Limb (tissue), 2 donors: ENCODE measurements around the gene TMEM116.

Experiments used
- DNase-seq, 2 donors: peaks; one replicate each; pipeline ENCODE4 v3.0.0-alpha.2; 2016; ENCODE audit errors: extremely low spot score in 2 of 2

The TMEM116 gene

DNA sequence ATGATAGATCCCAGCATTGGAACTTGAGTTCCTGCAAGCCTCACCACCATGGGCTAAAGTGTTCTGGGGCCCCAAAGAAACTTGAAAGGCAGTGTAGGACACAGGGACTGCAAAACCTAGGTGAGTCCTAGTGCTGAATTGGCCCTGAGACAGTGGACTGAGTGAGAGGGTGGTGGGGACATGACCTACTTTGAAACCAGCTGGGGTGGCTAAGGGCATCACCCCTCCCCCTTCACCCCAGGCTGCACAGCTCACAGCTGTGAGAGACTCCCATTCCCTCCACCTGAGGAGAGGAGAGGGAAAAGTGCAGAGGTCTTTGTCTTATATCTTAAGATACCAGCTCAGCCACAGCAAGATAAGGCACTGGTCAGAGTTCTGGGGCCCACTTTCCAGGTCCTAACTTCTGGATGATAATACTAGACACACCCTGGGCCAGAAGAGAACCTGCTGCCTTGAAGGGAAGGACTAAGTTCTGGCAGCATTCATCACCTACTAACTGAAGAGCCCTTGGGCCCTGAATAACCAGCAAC, 108.5 kb downstream of the TMEM116 start:
- no peak for DNase-seq

GRCh38 chr12:111901182-111901581, 111.8 kb downstream of the TMEM116 start:
- DNase-seq: no peak

- no peak for DNase-seq
Observed at GRCh38 chr12:111894556-111894955, 118.4 kb downstream of the TMEM116 start.

DNA sequence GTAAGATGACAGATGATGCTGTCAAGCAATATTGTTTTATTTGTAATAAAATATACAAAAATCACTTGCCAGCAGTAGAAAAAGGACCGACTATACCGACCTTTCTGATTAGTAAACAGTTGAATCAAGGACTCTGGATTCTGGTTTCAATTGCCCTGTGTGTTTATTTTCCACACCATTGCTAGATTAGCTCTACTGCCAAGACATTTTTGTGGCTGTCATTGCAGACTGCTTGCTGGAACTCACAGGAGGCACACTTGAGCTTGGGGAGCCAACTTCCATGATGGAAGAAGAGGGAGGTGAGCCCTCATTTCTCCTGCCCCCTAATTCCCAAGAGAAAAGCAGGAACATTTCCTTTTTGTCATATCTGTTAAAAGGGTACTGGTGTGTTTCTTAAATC, 119.7 kb downstream of the TMEM116 start:
- no peak for DNase-seq

GRCh38 chr12:111887926-111888745, 124.8 kb downstream of the TMEM116 start:
- DNase-seq: no peak

GRCh38 chr12:111886662-111887545, 126.1 kb downstream of the TMEM116 start:
- no peak for DNase-seq

DNA sequence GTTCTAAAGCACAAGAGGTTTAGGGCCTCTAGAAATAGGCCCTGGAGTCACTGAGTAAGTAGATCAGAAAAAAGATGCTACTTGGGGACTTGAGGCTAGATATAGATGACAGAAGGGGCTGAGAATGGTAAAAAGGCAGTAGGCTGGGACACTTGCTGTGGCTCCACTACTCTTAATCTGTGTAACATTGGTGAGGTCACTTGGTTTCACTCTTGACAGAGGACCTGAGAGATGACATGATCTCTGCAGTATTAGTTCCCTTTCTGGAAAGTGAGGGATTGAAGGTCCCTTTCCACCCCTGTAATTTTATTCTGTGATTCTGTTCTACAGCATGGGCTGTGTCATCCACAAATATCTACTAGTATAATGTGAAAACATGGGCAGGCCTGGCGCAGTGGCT, 131.2 kb downstream of the TMEM116 start:
- no peak for DNase-seq
